H9 (cell line): ENCODE measurements around the gene MB21D2. TPM values are rescaled to one million over a fixed set of nuclear protein-coding genes. Genes with fewer than 3 reads are reported as not detected.

Experiments
- DNase-seq: peaks from one replicate; pipeline ENCODE4 v3.0.0-alpha.2; 2017
- H2AFZ ChIP-seq: one replicate; pipeline ENCODE4 v1.6.1; 2013; ENCODE audit warnings: mild to moderate bottlenecking, low read length, control low read depth, moderate library complexity
- H2AK5ac ChIP-seq: 2 replicates; pipeline ENCODE4 v1.6.1; 2013; ENCODE audit warnings: low read length, control low read depth, mixed read lengths; ENCODE audit not compliant: insufficient read length
- H2BK120ac ChIP-seq: one replicate; pipeline ENCODE4 v1.6.1; 2013; ENCODE audit warnings: low read depth, mild to moderate bottlenecking, low read length, control low read depth, inconsistent platforms; ENCODE audit not compliant: poor library complexity, severe bottlenecking
- H2BK12ac ChIP-seq: 2 replicates; pipeline ENCODE4 v1.6.1; 2013; ENCODE audit warnings: low read length, control low read depth, mixed read lengths, low read depth; ENCODE audit not compliant: insufficient read length
- H2BK15ac ChIP-seq: 2 replicates; pipeline ENCODE4 v1.6.1; 2013; ENCODE audit warnings: low read depth, low read length, control low read depth
- H2BK20ac ChIP-seq: one replicate; pipeline ENCODE4 v1.6.1; 2013; ENCODE audit warnings: low read depth, mild to moderate bottlenecking, low read length, control low read depth, inconsistent platforms; ENCODE audit not compliant: poor library complexity, severe bottlenecking
- H2BK5ac ChIP-seq: 2 replicates; pipeline ENCODE4 v1.6.1; 2013; ENCODE audit warnings: low read length, control low read depth, mixed read lengths; ENCODE audit not compliant: insufficient read length
- H3K14ac ChIP-seq: 2 replicates; pipeline ENCODE4 v1.6.1; 2013; ENCODE audit warnings: low read length, control low read depth; ENCODE audit not compliant: insufficient read depth
- H3K18ac ChIP-seq: 2 replicates; pipeline ENCODE4 v1.6.1; 2013; ENCODE audit warnings: low read depth, mild to moderate bottlenecking, mixed read lengths, low read length, control low read depth; ENCODE audit not compliant: insufficient read length
- H3K23ac ChIP-seq: 2 replicates; pipeline ENCODE4 v1.6.1; 2013; ENCODE audit warnings: low read length, control low read depth, mixed read lengths, low read depth; ENCODE audit not compliant: insufficient read length
- H3K23me2 ChIP-seq: 2 replicates; pipeline ENCODE4 v1.6.1; 2013; ENCODE audit warnings: low read depth, mild to moderate bottlenecking, mixed read lengths, low read length, control low read depth; ENCODE audit not compliant: insufficient read length, poor library complexity, severe bottlenecking
- H3K27ac ChIP-seq: 2 replicates; pipeline ENCODE4 v1.5.1; 2013; ENCODE audit warnings: low read length, control low read depth, mixed read lengths, low read depth; ENCODE audit not compliant: insufficient read length
- H3K27me3 ChIP-seq: 2 replicates; pipeline ENCODE4 v1.6.1; 2013; ENCODE audit warnings: low read length, control low read depth, inconsistent platforms; ENCODE audit not compliant: insufficient read depth
- H3K4ac ChIP-seq: 2 replicates; pipeline ENCODE4 v1.6.1; 2013; ENCODE audit warnings: low read depth, mild to moderate bottlenecking, control low read depth, inconsistent platforms, low read length, moderate library complexity
- H3K4me1 ChIP-seq: 2 replicates; pipeline ENCODE4 v1.6.1; 2013; ENCODE audit warnings: low read length, control low read depth, inconsistent platforms; ENCODE audit not compliant: insufficient read depth
- H3K4me2 ChIP-seq: 2 replicates; pipeline ENCODE4 v1.6.1; 2013; ENCODE audit warnings: low read length, control low read depth, mixed read lengths; ENCODE audit not compliant: insufficient read length, insufficient read depth
- H3K56ac ChIP-seq: 2 replicates; pipeline ENCODE4 v1.6.1; 2013; ENCODE audit warnings: low read depth, mild to moderate bottlenecking, mixed read lengths, low read length, control low read depth; ENCODE audit not compliant: insufficient read length
- H3K79me1 ChIP-seq: 2 replicates; pipeline ENCODE4 v1.6.1; 2013; ENCODE audit warnings: low read depth, mild to moderate bottlenecking, moderate library complexity, low read length, control low read depth, inconsistent platforms; ENCODE audit not compliant: insufficient read depth, poor library complexity, severe bottlenecking
- H3K79me2 ChIP-seq: 2 replicates; pipeline ENCODE4 v1.6.1; 2013; ENCODE audit warnings: low read length, control low read depth, inconsistent platforms; ENCODE audit not compliant: insufficient read depth
- H3K9ac ChIP-seq: 2 replicates; pipeline ENCODE4 v1.6.1; 2013; ENCODE audit warnings: low read length, control low read depth, mixed read lengths; ENCODE audit not compliant: insufficient read length; ENCODE audit errors: extremely low read depth
- H3K9me3 ChIP-seq: one replicate; pipeline ENCODE4 v1.6.1; 2013; ENCODE audit warnings: low read depth, low read length, inconsistent platforms; ENCODE audit not compliant: control insufficient read depth
- H3T11ph ChIP-seq: one replicate; pipeline ENCODE4 v1.6.1; 2013; ENCODE audit warnings: mild to moderate bottlenecking, low read length, control low read depth, inconsistent platforms
- H4K20me1 ChIP-seq: one replicate; pipeline ENCODE4 v1.6.1; 2013; ENCODE audit not compliant: control insufficient read depth, insufficient read length, insufficient read depth
- H4K5ac ChIP-seq: 2 replicates; pipeline ENCODE4 v1.6.1; 2013; ENCODE audit warnings: low read depth, mild to moderate bottlenecking, mixed read lengths, low read length, control low read depth; ENCODE audit not compliant: insufficient read length
- H4K8ac ChIP-seq: replicated peaks from 2 replicates; pipeline ENCODE4 v1.6.1; 2013; ENCODE audit warnings: low read length, control low read depth, mixed read lengths, low read depth; ENCODE audit not compliant: insufficient read length
- H4K91ac ChIP-seq: 2 replicates; pipeline ENCODE4 v1.6.1; 2013; ENCODE audit warnings: low read depth, mild to moderate bottlenecking, moderate library complexity, mixed read lengths, low read length, control low read depth; ENCODE audit not compliant: insufficient read length
- H3K27ac Mint-ChIP-seq, 3 experiments: 2 replicates in 2 of 3; 3 replicates in 1 of 3; pipeline ENCODE4 v1.8.0; 2020 to 2021; ENCODE audit warnings: mixed read lengths in 3 of 3, mild to moderate bottlenecking in 1 of 3, moderate library complexity in 1 of 3
- H3K27me3 Mint-ChIP-seq: 2 replicates; pipeline ENCODE4 v1.8.0; 2021; ENCODE audit warnings: low read depth, mild to moderate bottlenecking, moderate library complexity, mixed read lengths
- H3K36me3 Mint-ChIP-seq, 3 experiments: 2 replicates in 2 of 3; 3 replicates in 1 of 3; pipeline ENCODE4 v1.8.0; 2020 to 2021; ENCODE audit warnings: low read depth in 3 of 3, mixed read lengths in 3 of 3; ENCODE audit not compliant: insufficient read depth in 1 of 3
- H3K4me1 Mint-ChIP-seq, 2 experiments: 2 replicates each; pipeline ENCODE4 v1.8.0; 2020; ENCODE audit warnings: mixed read lengths in 2 of 2
- H3K4me3 Mint-ChIP-seq, 2 experiments: 2 replicates in 1 of 2; 3 replicates in 1 of 2; pipeline ENCODE4 v1.8.0; 2020 to 2021; ENCODE audit warnings: mild to moderate bottlenecking in 2 of 2, mixed read lengths in 2 of 2, moderate library complexity in 1 of 2
- H3K9me3 Mint-ChIP-seq, 2 experiments: 2 replicates in 1 of 2; 3 replicates in 1 of 2; pipeline ENCODE4 v1.8.0; 2020; ENCODE audit warnings: mild to moderate bottlenecking in 2 of 2, mixed read lengths in 2 of 2, moderate library complexity in 1 of 2
- CTCF ChIP-seq: fragments of 200-600 bp; sonication (generic); conservative IDR thresholded peaks from 3 replicates; pipeline ENCODE4 v1.8.0; 2021; ENCODE audit warnings: antibody characterized with exemption, mild to moderate bottlenecking
- WGBS: extraction: QIAGEN DNeasy Blood & Tissue Kit; methylation state at CpG from one replicate; pipeline ENCODE4 v1.1.7; 2013; ENCODE audit warnings: missing lambda C conversion rate, low lambda C conversion rate, mixed read lengths; ENCODE audit not compliant: insufficient read length; ENCODE audit errors: extremely low coverage; 5-methylcytosine and 5-hydroxymethylcytosine counted together
- total RNA-seq: library from RNA; stranded (reverse); gene quantifications from 2 replicates; pipeline ENCODE4 v1.2.1, GENCODE V29; 2021

Gene MB21D2
- total RNA-seq, 1 experiment from 2014 or later: 19.1 TPM

- Histone ChIP-seq H2BK5ac (no peak overlapping the region), H2BK20ac (no peak overlapping the region), H3K4me2 (peak overlapping the region; percentile 100), H3K4ac (no peak overlapping the region), H3T11ph (no peak overlapping the region), H3K79me2 (peaks cover 38% of the 10 kb centered on the region), H3K9me3 (no peaks in the 10 kb centered on the region), H2BK12ac (no peak overlapping the region), H3K9ac (no peak overlapping the region), H3K23me2 (peaks cover 22% of the 10 kb centered on the region), H2AK5ac (no peak overlapping the region), H3K23ac (no peak overlapping the region), H3K27me3 (no peaks in the 10 kb centered on the region), H4K8ac (no peak overlapping the region), H3K56ac (no peak overlapping the region), H3K4me1 (peaks cover 22% of the 10 kb centered on the region), H3K14ac (no peak overlapping the region), H3K79me1 (peaks cover 5% of the 10 kb centered on the region), H2AFZ (no peak overlapping the region), H3K18ac (no peak overlapping the region), H4K5ac (no peak overlapping the region), H4K91ac (no peak overlapping the region), H2BK15ac (no peak overlapping the region), H2BK120ac (no peak overlapping the region), H4K20me1 (no peaks in the 10 kb centered on the region), H3K27ac (no peak overlapping the region)
- no peak overlapping the region for H3K27ac Mint-ChIP-seq
- no peaks in the 10 kb centered on the region for H3K9me3 Mint-ChIP-seq
- H3K4me1 Mint-ChIP-seq: peaks cover 47 to 49% of the 10 kb centered on the region in 2 experiments
- TF ChIP-seq CTCF: no peak
- H3K27me3 Mint-ChIP-seq: peaks cover 9% of the 10 kb centered on the region
- peak overlapping the region; percentile 94 to 98 for H3K4me3 Mint-ChIP-seq
- WGBS: no CpG with 5 or more reads among the region's 2 CpGs
- no peak for DNase-seq
- no peaks in the 10 kb centered on the region for H3K36me3 Mint-ChIP-seq
Observed at GRCh38 chr3:192914848-192915247, 2.8 kb downstream of the MB21D2 start.
